ENCODE results near the gene TXNDC15.
A peak's percentile ranks its signal among the peaks of the same experiment; 100 is the strongest.
"Not testable (repeated sequence)": the region's sequence is repeated elsewhere in the genome, so short reads cannot be mapped to it uniquely, and the experiment has no call there.

The TXNDC15 gene, protein sequence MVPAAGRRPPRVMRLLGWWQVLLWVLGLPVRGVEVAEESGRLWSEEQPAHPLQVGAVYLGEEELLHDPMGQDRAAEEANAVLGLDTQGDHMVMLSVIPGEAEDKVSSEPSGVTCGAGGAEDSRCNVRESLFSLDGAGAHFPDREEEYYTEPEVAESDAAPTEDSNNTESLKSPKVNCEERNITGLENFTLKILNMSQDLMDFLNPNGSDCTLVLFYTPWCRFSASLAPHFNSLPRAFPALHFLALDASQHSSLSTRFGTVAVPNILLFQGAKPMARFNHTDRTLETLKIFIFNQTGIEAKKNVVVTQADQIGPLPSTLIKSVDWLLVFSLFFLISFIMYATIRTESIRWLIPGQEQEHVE

DNA sequence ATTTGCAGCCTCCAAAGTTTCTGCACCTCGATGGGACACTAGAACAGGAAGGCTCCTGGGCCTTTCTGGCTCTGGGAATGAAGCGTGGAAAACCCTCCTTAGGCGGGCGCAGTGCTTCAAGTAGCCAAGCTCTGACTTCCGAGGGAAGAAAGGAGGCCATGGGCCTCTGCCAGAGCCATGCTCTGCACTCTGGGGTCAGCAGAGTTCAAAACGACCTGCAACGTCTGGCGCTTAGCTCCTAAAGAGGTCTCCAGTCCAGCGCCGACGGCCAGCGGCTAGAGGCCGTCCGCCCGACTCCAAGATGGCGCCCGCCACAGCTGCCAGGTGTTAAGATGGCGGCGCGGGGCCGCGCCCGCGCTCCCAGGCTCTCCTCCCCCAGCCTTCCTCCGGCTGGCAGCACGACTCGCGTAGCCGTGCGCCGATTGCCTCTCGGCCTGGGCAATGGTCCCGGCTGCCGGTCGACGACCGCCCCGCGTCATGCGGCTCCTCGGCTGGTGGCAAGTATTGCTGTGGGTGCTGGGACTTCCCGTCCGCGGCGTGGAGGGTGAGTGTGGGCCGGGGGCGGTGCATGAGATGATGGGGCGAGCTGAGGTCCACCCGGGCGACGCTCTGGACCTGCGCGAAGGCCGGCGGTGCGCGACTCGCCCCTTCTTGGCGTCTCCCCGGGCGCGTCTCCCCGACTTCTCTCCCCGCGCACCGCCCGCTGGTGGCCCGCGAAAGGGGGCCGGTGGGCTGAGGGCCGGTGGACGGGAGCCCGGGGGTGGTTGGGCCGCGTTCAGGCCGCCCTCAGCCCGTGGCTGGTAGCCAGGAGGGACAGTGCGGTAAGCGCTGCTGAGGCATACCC, at the start of gene TXNDC15:
TSS of gene TXNDC15 (plus strand) at position 385 of the 844 bp plus-strand sequence. CDS start at position 442, 57 bp downstream.
- Mint-ChIP-seq H3K4me1 (peaks cover 35% of the 10 kb centered on the region), H3K27me3 (no peaks in the 10 kb centered on the region), H3K4me3 (peak within 1 kb of the TSS; percentile 99), H3K9me3 (no peaks in the 10 kb centered on the region), H3K36me3 (peaks cover 4% of the 10 kb centered on the region), H3K27ac (peak within 1 kb of the TSS; percentile 97)
- DNase-seq (ENCODE audit: low spot score in 2 of 2) (peak; percentile 68 to 78), ATAC-seq (ENCODE audit: low read depth) (peak; percentile 91)

DNA sequence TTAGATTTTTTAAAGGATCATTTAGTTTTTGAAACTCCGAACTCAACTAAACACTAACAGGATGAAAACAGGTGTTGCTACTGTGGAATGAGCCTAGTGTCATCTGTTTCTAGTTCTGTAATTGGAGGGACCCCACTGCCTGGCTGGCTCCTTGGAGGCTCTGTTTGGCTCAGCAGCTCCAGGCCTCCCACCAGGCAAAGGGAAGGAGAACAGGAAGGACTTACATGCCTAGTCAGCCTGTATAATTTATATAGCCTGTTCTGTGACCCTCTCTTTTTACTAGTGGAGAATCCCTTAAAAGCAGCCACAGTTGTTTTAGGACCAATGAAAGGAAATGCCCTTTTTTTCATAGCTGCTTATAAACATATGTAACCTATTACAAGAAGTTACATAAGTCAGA, 49.5 kb upstream of the TXNDC15 start:
- H3K9me3 Mint-ChIP-seq, result no peaks in the 10 kb centered on the region
- ATAC-seq (ENCODE audit: low read depth), result no peak
- no peak for DNase-seq (ENCODE audit: low spot score in 2 of 2)
- peaks cover 19% of the 10 kb centered on the region for H3K36me3 Mint-ChIP-seq
- H3K4me3 Mint-ChIP-seq, result no peak overlapping the region
- no peak overlapping the region for H3K27ac Mint-ChIP-seq
- peaks cover 6% of the 10 kb centered on the region for H3K4me1 Mint-ChIP-seq
- H3K27me3 Mint-ChIP-seq, result no peaks in the 10 kb centered on the region

DNA sequence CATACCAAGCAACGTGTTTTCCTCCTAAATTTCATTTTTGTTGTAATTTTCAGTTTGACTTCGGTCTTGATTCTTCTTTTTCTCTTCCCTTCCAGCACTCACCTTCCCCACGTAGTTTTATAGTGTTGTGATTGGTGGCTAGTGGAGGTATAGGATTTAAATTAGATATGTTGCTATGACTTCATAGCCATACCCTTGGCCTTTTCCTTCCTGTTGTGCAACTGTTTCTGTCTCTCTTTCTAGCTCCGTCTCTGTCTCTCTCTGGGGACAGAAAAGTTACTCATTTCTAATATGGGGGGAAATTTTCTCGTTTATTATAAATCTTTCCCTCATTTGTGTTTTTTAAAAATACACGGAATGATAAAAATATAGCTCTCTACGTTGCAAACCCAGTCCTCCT, 49.0 kb upstream of the TXNDC15 start:
- H3K27ac Mint-ChIP-seq, result peak overlapping the region; percentile 68
- no peaks in the 10 kb centered on the region for H3K27me3 Mint-ChIP-seq
- peaks cover 16% of the 10 kb centered on the region for H3K36me3 Mint-ChIP-seq
- no peaks in the 10 kb centered on the region for H3K9me3 Mint-ChIP-seq
- ATAC-seq (ENCODE audit: low read depth) (no peak), DNase-seq (ENCODE audit: low spot score in 2 of 2) (no peak)
- H3K4me3 Mint-ChIP-seq, result no peak overlapping the region
- H3K4me1 Mint-ChIP-seq, result peaks cover 6% of the 10 kb centered on the region

DNA sequence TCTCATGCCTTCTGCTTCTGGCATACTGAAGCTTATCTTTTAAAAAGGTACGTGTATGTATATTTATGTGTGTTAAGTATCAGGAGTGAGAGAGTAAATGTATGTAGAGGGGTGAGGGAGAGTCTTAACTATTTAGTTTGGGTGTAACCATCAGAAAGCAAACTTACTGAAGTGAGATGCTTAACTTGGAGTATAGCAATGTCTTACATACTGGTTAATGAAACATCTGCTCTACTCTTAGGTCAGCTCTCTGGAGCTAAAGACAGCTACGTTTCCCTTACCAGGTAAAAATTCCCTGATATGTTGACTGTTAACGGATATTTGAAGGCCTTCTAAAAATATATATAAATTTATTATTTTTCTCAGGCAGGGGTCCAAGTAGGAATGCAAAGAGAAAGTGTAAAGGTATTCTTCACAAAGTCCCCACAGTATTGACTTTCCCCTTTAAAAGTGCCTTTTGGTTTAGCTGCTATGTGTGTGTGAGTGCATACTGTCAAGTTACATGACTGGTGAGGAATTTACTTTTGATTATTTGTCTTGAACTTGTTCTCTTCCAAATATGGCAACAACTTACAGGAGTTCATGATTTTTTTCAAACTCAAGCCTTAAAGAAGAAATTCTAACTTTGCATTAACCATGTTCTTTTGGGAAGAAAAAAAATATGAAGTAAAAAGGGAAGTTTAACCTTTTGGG, 40.7 kb upstream of the TXNDC15 start:
- no peak for ATAC-seq (ENCODE audit: low read depth)
- no peak overlapping the region for H3K4me3 Mint-ChIP-seq
- no peaks in the 10 kb centered on the region for H3K4me1 Mint-ChIP-seq
- DNase-seq (ENCODE audit: low spot score in 2 of 2), result no peak
- no peaks in the 10 kb centered on the region for H3K9me3 Mint-ChIP-seq
- H3K36me3 Mint-ChIP-seq, result peaks cover 5% of the 10 kb centered on the region
- no peaks in the 10 kb centered on the region for H3K27me3 Mint-ChIP-seq
- H3K27ac Mint-ChIP-seq, result no peak overlapping the region

DNA sequence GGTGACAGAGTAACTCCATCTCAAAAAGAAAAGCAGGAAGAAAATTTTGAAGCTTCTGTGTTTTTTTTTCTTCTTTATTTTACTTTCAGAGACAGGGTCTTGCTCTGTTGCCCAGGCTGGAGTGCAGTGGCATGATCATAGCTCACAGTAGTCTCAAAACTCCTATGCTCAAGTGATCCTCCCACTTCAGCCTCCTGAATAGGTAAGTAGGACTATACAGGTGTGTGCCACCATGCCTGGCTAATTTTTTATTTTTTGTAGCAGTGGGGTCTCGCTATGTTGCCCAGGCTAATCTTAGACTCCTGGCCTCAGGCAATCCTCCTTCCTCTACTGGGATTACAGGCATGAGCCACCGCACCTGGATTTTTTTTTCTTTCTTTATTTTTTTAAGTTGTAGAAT, 38.5 kb upstream of the TXNDC15 start:
- DNase-seq (ENCODE audit: low spot score in 2 of 2) (no peak), ATAC-seq (ENCODE audit: low read depth) (no peak)
- Mint-ChIP-seq H3K27me3 (no peaks in the 10 kb centered on the region), H3K36me3 (peaks cover 9% of the 10 kb centered on the region), H3K9me3 (no peaks in the 10 kb centered on the region), H3K4me1 (no peaks in the 10 kb centered on the region), H3K27ac (no peak overlapping the region), H3K4me3 (no peak overlapping the region)

DNA sequence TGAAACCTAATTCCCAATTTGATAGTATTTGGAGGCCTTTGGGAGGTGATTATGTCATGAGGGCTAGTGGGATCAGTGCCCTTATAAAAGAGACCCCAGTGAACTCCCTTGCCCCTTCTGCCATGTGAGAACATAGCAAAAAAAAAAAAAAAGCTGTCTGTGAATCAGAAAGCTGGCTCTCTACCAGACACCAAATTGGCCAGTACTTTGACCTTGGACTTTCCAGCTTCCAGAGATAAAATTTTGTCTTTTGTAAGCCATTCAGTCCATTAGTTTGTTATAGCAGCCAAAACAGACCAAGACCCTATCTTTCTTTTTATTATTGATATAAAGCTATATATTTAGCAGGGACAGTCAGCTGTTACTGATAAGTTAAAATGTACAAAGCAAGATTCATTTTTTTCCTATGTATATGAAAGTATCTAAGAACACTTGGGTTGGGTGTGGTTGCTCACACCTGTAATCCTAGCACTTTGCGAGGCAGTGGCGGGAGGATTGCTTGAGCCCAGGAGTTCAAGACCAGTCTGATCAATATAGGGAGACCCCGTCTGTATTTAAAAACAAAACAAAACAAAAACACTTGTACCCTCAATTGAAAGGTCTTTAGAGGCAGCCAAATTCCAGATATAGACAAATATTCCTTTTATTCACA, 36.5 kb upstream of the TXNDC15 start:
- DNase-seq (ENCODE audit: low spot score in 2 of 2) (no peak), ATAC-seq (ENCODE audit: low read depth) (no peak)
- H3K9me3 Mint-ChIP-seq, result no peaks in the 10 kb centered on the region
- peaks cover 9% of the 10 kb centered on the region for H3K36me3 Mint-ChIP-seq
- no peaks in the 10 kb centered on the region for H3K27me3 Mint-ChIP-seq
- no peak overlapping the region for H3K4me3 Mint-ChIP-seq
- no peak overlapping the region for H3K27ac Mint-ChIP-seq
- no peaks in the 10 kb centered on the region for H3K4me1 Mint-ChIP-seq

DNA sequence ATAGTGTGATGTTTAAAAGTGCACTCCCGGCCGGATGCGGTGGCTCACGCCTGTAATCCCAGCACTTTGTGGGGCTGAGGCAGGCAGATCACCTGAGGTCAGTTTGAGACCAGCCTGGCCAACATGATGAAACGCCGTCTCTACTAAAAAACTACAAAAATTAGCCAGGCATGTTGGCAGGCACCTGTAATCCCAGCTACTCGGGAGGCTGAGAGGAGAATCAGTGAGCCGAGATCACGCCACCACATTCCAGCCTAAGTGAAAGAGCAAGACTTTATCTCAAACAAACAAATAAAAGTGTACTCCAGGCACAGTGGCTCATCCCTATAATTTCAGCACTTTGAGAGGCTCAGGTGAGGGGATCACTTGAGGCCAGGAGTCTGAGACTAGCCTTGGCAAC, 35.8 kb upstream of the TXNDC15 start:
- not testable (repeated sequence) for H3K4me3 Mint-ChIP-seq; H3K9me3 Mint-ChIP-seq; DNase-seq (ENCODE audit: low spot score in 2 of 2); H3K27ac Mint-ChIP-seq; H3K4me1 Mint-ChIP-seq; H3K36me3 Mint-ChIP-seq; ATAC-seq (ENCODE audit: low read depth); H3K27me3 Mint-ChIP-seq

DNA sequence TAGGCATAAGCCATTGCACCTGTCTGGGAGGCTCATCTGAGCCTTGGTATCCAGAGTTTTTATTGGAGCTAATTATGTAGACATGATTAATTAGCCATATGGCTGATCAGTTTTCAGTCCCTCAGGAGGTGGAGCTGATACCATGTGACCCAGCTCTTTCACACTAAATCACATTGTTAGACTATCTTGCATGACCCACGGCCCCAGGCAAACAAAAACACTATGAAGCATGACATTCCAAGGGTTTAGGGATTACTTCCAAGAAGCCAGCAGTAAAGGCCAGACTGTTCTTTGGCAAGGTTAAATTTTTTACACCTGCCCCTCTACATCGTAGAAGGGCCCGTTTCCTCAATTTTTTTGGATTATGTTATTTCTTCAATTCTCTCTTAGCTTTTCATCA, 33.4 kb upstream of the TXNDC15 start:
- DNase-seq (ENCODE audit: low spot score in 2 of 2), result no peak
- no peak for ATAC-seq (ENCODE audit: low read depth)
- Mint-ChIP-seq H3K27me3 (no peaks in the 10 kb centered on the region), H3K36me3 (peaks cover 7% of the 10 kb centered on the region), H3K4me3 (no peak overlapping the region), H3K27ac (no peak overlapping the region), H3K4me1 (peaks cover 8% of the 10 kb centered on the region), H3K9me3 (no peaks in the 10 kb centered on the region)

DNA sequence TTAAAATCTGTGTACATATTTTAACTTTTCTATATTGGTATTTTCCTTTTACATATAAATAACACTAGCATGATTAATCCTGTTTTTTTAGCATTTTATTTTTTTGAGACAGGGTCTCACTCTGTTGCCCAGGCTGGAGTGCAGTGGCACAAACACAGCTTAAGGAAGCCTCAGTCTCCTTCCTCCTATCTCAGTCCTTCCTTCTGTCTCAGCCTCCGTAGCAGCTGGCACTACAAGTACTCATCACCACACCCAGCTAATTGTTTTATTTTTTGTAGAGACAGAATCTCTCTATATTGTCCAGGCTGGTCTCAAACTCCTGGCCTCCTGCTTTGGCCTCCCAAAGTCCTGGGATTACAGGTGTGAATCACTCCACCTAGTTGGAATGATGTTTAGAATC, 29.9 kb upstream of the TXNDC15 start:
- DNase-seq (ENCODE audit: low spot score in 2 of 2), result no peak
- no peak overlapping the region for H3K27ac Mint-ChIP-seq
- H3K36me3 Mint-ChIP-seq, result peaks cover 8% of the 10 kb centered on the region
- H3K4me3 Mint-ChIP-seq, result no peak overlapping the region
- no peak for ATAC-seq (ENCODE audit: low read depth)
- H3K9me3 Mint-ChIP-seq, result no peaks in the 10 kb centered on the region
- H3K4me1 Mint-ChIP-seq, result peaks cover 15% of the 10 kb centered on the region
- H3K27me3 Mint-ChIP-seq, result no peaks in the 10 kb centered on the region

DNA sequence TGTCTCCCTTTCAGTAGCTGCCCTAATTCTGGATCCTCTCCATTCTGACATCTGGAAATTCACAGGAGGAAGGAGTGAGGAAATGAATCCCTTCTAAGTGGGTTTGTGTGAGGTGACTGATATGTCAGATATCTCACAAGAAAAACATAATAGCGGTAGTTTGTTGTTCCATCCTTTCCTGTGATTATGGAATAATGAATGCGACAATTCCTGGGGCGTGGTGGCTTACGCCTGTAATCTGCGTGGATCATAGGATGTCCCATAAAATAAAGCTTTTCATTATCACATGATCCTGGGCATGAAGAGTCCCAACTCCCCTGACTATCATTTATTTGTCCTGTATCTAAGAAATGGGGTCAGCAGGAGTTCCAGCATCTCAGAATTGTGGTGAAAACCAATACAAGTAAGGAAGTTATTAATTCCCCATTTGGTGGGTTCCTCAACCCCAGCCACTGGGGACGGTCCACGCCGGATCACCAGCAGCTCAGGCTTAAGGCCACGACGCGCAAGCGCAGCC, 28.8 kb upstream of the TXNDC15 start:
- Mint-ChIP-seq H3K9me3 (no peaks in the 10 kb centered on the region), H3K4me3 (peak overlapping the region; percentile 92), H3K36me3 (peaks cover 6% of the 10 kb centered on the region), H3K4me1 (peaks cover 17% of the 10 kb centered on the region), H3K27ac (peak overlapping the region; percentile 98), H3K27me3 (no peaks in the 10 kb centered on the region)
- ATAC-seq (ENCODE audit: low read depth) (no peak), DNase-seq (ENCODE audit: low spot score in 2 of 2) (no peak)

DNA sequence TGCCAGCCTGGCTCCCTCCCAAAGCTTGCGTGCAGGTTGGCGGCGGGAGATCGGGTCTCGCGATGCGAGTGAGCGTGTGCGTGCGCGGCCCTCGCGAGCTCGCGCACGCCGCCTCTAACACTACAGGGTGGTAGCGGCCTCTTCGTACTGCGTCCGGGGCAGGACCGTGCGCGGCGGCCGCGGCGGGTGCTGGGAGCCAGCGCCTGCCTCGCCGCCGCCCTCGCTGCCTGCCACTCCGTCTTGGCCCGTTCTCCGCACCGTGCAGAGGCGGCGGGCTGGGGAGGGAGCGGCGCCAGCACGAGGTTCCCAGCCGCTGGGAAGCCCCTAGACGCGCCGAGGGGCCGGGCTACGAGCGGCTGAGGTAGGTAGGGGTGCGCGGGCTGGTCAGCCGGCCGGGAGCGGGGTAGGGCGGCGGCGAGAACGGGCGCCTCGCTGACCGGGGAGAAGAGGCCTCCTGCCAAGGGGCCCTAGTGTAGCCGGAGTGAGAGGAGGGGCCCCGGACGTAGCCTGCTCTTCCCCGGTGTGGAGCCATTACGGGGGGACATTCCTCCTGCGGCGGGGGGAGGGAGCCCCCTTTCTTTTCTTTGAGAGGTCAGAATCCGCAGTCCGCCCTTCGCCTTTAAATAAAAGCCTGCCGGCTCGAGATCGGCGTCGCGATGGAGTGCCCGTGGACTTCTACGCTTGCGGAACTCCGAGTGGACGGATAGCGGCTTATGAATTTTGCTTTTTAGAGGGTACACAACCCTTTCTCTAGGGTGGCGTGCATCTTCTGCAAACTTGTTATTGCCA, 28.1 kb upstream of the TXNDC15 start, which contains the start of gene C5orf24:
TSS of gene C5orf24 (plus strand) at position 117 of the 789 bp plus-strand sequence. CDS start 8,933 bp downstream, outside the sequence.
- Mint-ChIP-seq H3K9me3 (no peaks in the 10 kb centered on the region), H3K27ac (peak within 1 kb of the TSS; percentile 98), H3K4me3 (peak within 1 kb of the TSS; percentile 92), H3K4me1 (peaks cover 18% of the 10 kb centered on the region), H3K27me3 (no peaks in the 10 kb centered on the region), H3K36me3 (peaks cover 4% of the 10 kb centered on the region)
- ATAC-seq (ENCODE audit: low read depth), result peak; percentile 89
- DNase-seq (ENCODE audit: low spot score in 2 of 2), result peak; percentile 80 to 84

DNA sequence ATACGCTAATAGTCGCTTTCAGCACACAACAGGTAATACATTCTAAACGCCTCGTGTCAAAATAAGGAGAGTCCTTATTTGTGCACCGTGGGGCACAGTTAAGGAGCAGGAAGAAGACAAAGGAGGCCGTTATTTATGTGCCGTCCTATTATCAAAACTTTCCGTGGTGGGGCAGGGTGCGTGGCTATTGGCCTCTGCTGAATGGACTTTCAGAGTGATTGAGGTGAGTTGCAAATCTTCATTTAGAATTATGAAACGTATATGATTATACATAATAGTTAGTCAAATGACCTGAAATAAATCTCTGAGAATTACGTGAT, 27.6 kb upstream of the TXNDC15 start:
- peaks cover 19% of the 10 kb centered on the region for H3K4me1 Mint-ChIP-seq
- peaks cover 4% of the 10 kb centered on the region for H3K36me3 Mint-ChIP-seq
- ATAC-seq (ENCODE audit: low read depth) (no peak), DNase-seq (ENCODE audit: low spot score in 2 of 2) (no peak)
- no peaks in the 10 kb centered on the region for H3K27me3 Mint-ChIP-seq
- no peaks in the 10 kb centered on the region for H3K9me3 Mint-ChIP-seq
- peak overlapping the region; percentile 92 for H3K4me3 Mint-ChIP-seq
- peak overlapping the region; percentile 98 for H3K27ac Mint-ChIP-seq

DNA sequence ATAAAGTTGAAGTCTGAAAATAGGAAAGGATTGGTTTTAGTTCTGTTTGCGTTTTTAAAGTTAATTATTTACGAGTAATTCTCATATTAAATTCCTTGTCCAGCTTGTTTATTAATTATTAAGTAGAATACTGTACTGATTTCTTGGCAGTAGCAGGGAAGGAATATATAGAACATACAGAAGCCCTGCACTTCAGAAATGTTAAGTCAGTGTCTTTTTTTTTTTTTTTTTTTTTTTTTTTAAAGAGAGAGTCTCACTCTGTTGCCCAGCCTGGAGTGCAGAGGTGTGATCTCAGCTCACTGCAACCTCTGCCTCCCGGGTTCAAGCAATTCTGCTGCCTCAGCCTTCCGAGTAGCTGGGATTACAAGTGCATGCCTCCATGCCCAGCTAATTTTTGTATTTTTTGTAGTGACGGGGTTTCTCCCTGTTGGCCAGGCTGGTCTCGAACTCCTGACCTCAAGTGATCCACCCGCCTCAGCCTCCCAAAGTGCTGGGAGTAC, 24.7 kb upstream of the TXNDC15 start:
- not testable (repeated sequence) for H3K27ac Mint-ChIP-seq; DNase-seq (ENCODE audit: low spot score in 2 of 2); H3K9me3 Mint-ChIP-seq; H3K4me3 Mint-ChIP-seq; H3K27me3 Mint-ChIP-seq; ATAC-seq (ENCODE audit: low read depth); H3K36me3 Mint-ChIP-seq
- H3K4me1 Mint-ChIP-seq, result peaks cover 22% of the 10 kb centered on the region

Data from memory B cell (primary cell).